ENCODE measurements around the gene EMID1.

DNA sequence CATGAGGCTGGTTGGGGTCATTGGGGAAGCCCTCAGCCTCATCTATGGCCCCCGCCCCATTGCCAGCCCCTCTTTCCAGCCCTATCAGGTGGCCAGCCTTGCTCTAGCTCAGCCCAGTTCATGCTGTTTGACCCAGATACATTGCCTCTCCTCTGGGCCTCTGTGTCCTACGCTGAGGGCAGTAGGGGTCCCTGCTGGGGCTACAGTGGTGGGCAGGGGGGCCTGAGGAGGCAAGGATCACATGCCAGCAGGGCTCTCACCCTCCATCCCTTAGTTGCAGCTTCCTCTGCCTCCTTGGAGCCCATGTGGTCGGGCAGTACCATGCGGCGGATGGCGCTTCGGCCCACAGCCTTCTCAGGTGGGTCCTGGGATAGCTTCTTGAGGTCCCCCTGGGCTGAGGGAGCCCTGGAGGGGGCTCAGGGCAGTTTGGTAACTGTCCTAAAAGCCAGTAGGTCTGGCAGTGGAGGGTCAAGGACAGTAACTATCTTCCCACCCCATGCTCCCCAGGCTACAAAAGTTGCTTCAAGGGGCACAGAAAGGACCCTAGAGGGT, 19.2 kb downstream of the EMID1 start:
- TF ChIP-seq, protein P1, sequence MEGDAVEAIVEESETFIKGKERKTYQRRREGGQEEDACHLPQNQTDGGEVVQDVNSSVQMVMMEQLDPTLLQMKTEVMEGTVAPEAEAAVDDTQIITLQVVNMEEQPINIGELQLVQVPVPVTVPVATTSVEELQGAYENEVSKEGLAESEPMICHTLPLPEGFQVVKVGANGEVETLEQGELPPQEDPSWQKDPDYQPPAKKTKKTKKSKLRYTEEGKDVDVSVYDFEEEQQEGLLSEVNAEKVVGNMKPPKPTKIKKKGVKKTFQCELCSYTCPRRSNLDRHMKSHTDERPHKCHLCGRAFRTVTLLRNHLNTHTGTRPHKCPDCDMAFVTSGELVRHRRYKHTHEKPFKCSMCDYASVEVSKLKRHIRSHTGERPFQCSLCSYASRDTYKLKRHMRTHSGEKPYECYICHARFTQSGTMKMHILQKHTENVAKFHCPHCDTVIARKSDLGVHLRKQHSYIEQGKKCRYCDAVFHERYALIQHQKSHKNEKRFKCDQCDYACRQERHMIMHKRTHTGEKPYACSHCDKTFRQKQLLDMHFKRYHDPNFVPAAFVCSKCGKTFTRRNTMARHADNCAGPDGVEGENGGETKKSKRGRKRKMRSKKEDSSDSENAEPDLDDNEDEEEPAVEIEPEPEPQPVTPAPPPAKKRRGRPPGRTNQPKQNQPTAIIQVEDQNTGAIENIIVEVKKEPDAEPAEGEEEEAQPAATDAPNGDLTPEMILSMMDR (IDR thresholded peaks at IDR 0.05) = no peak
- TF ChIP-seq POLR2A (IDR thresholded peaks at IDR 0.05) = no peak
